ENCODE results near the gene COL17A1. TPM values are rescaled to one million over a fixed set of nuclear protein-coding genes. Genes with fewer than 3 reads are reported as not detected.

COL17A1 gene
- polyA plus RNA-seq, 1 experiment = not detected

DNA sequence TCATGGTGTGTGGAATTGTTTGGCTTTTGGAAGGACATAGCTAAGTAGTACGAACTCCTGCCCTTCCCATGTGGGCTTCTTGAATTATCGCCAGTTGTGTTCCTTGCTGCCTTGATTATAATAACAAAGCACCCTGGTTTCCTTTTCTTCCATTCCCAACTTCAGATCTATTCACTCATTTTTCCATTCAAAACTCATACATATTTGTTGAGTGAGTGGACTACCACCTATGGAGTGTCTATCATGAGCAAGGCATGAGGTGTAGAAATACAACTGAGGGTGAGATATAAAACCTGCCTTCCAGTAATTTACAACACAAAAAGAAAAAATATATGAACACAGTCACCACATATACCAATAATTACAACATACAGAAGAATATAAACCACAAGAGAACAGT is 4.9 kb upstream of the COL17A1 start:
- Histone ChIP-seq H3K27me3 (ENCODE audit: control insufficient read depth, insufficient read depth, low read length) (peaks cover 3% of the 10 kb centered on the region), H3K4me3 (ENCODE audit: low read depth, low read length) (no peak overlapping the region), H3K27ac (ENCODE audit: low read depth, low read length) (no peak overlapping the region), H3K9me3 (ENCODE audit: control insufficient read depth, insufficient read depth, low read length) (no peaks in the 10 kb centered on the region; the same call in 1 of the 2 replicates)
- TF ChIP-seq, protein P1, sequence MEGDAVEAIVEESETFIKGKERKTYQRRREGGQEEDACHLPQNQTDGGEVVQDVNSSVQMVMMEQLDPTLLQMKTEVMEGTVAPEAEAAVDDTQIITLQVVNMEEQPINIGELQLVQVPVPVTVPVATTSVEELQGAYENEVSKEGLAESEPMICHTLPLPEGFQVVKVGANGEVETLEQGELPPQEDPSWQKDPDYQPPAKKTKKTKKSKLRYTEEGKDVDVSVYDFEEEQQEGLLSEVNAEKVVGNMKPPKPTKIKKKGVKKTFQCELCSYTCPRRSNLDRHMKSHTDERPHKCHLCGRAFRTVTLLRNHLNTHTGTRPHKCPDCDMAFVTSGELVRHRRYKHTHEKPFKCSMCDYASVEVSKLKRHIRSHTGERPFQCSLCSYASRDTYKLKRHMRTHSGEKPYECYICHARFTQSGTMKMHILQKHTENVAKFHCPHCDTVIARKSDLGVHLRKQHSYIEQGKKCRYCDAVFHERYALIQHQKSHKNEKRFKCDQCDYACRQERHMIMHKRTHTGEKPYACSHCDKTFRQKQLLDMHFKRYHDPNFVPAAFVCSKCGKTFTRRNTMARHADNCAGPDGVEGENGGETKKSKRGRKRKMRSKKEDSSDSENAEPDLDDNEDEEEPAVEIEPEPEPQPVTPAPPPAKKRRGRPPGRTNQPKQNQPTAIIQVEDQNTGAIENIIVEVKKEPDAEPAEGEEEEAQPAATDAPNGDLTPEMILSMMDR (IDR thresholded peaks at IDR 0.05; ENCODE audit: low read depth, low read length) = no peak
- ChIA-PET POLR2A (no interaction called here), CTCF (interaction anchor here (1.2 kb wide), 1 partner anchor 10 kb away, joined by 3 read pairs; no protein-coding TSS in a partner anchor)
- DNase-seq (ENCODE audit: low read depth, low spot score) = no peak

DNA sequence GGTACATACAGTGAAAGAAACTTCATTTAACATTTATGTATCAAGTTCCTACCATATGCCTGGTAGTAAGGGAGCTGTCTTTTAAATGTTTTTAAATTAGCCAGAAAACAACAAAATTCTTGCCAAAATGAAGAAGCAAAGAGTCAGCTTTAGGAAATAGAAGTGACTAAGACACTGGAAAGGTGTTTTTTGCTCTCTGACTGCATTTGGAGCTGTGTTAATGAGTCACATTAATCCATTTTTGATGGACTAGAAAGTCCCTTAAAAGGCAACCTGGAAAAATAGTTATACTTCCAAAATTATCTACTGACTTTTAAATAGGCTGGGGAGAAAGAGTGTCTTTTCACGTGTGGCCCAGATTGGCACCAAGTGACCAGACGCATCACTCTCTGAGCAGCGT is 3.9 kb upstream of the COL17A1 start:
- Histone ChIP-seq H3K27ac (ENCODE audit: low read depth, low read length) (no peak overlapping the region), H3K27me3 (ENCODE audit: control insufficient read depth, insufficient read depth, low read length) (peaks cover 3% of the 10 kb centered on the region), H3K4me3 (ENCODE audit: low read depth, low read length) (no peak overlapping the region), H3K9me3 (ENCODE audit: control insufficient read depth, insufficient read depth, low read length) (no peaks in the 10 kb centered on the region; the same call in 1 of the 2 replicates)
- ChIA-PET POLR2A (no interaction called here), CTCF (interaction anchor here (1.1 to 1.4 kb wide), 3 partner anchors 8 to 202 kb away, joined by 3 to 4 read pairs (median 4); partner anchors contain the start of gene SFR1)
- no peak for DNase-seq (ENCODE audit: low read depth, low spot score)
- TF ChIP-seq, protein P1 (IDR thresholded peaks at IDR 0.05; ENCODE audit: low read depth, low read length) = no peak

DNA sequence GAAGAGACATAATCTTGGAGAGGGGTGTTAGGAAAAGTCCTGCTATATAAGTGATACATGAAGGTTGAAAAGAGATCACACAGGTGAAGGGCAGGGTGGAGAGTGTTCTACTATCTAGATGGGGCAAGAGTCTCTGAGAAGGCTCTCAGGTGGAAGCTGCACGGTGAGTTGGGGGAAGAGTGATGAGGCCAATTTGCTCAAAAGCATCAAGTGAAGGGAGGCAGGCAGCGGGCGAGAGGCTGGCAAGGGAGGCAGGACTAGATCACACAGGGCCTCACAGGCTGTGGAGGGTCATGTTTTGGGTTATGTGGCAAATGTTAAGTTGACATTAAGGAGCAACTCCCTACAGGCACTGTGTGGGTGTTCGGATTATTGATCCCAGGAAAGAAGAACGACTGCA is 2.6 kb upstream of the COL17A1 start:
- no peaks in the 10 kb centered on the region for H3K9me3 ChIP-seq (ENCODE audit: control insufficient read depth, insufficient read depth, low read length)
- POLR2A ChIA-PET = no interaction called here
- no peak overlapping the region for H3K4me3 ChIP-seq (ENCODE audit: low read depth, low read length)
- CTCF ChIA-PET = no interaction called here
- H3K27ac ChIP-seq (ENCODE audit: low read depth, low read length) = no peak overlapping the region
- DNase-seq (ENCODE audit: low read depth, low spot score) = no peak
- TF ChIP-seq, protein P1 (IDR thresholded peaks at IDR 0.05; ENCODE audit: low read depth, low read length) = no peak
- peaks cover 6% of the 10 kb centered on the region for H3K27me3 ChIP-seq (ENCODE audit: control insufficient read depth, insufficient read depth, low read length)

DNA sequence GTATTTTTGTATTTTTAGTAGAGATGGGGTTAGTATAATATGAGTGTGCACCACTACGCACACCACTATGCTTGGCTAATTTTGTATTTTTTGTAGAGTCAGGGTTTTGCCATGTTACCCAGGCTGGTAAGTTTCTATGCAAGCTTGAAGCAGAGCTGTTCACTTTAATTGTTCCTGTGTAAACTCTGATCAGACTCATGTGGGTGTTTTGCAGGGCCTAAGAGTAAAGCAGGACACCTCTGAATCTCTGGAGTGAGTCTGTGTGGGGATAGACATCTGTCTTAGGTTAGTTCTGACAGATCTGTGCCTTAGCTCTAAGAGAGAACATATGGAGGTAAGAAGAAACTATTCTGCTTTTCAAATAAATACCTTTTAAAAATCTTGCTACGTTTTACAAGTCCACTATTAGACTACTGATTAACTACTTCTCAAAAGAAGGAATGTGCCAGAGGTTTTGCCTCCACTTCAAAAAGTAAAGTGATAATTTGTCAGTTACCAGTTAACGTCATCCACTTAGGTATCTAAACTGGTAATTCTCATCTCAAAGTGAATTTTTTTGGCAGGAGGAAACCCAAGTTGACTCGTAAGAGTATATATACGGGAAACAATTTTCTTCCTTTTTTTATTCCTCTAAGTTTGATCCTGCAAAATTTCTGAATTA is 1.1 kb downstream of the COL17A1 start:
- ChIA-PET POLR2A (no interaction called here), CTCF (no interaction called here)
- peaks cover 14% of the 10 kb centered on the region for H3K27me3 ChIP-seq (ENCODE audit: control insufficient read depth, insufficient read depth, low read length)
- no peak overlapping the region for H3K27ac ChIP-seq (ENCODE audit: low read depth, low read length)
- H3K4me3 ChIP-seq (ENCODE audit: low read depth, low read length) = no peak overlapping the region
- no peak for DNase-seq (ENCODE audit: low read depth, low spot score)
- no peaks in the 10 kb centered on the region for H3K9me3 ChIP-seq (ENCODE audit: control insufficient read depth, insufficient read depth, low read length)
- TF ChIP-seq, protein P1 (IDR thresholded peaks at IDR 0.05; ENCODE audit: low read depth, low read length) = no peak

DNA sequence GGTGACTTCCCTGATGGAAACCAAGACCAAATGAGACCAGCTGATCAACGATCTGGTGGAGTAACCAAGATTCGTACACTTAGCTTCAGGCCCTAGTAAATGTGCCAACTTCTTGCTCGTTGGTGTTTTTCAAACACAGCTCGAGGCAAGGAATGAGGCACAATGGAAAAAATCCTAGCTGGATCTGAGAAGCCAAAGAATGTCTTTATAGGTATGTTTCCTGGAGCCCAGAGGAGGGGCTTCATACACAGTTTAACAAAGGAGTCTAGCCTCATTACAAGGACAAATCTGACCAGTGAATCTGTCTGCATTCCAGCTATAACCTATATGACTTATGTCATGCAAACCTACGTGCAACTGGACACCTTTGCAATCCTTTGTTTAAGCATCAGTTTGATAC is 3.7 kb downstream of the COL17A1 start:
- no peak for DNase-seq (ENCODE audit: low read depth, low spot score)
- ChIA-PET CTCF (interaction anchor here (0.8 to 2.0 kb wide), 3 partner anchors 10 to 194 kb away, joined by 3 to 9 read pairs (median 4); no protein-coding TSS in a partner anchor), POLR2A (no interaction called here)
- TF ChIP-seq, protein P1 (IDR thresholded peaks at IDR 0.05; ENCODE audit: low read depth, low read length) = no peak
- H3K4me3 ChIP-seq (ENCODE audit: low read depth, low read length) = no peak overlapping the region
- H3K27ac ChIP-seq (ENCODE audit: low read depth, low read length) = no peak overlapping the region
- H3K27me3 ChIP-seq (ENCODE audit: control insufficient read depth, insufficient read depth, low read length) = peaks cover 23% of the 10 kb centered on the region
- H3K9me3 ChIP-seq (ENCODE audit: control insufficient read depth, insufficient read depth, low read length) = no peaks in the 10 kb centered on the region

All from AG04450 (cell line).